HS-27A (cell line): ENCODE results near the gene NKX6-2.
"Not testable (repeated sequence)": the region's sequence is repeated elsewhere in the genome, so short reads cannot be mapped to it uniquely, and the experiment has no call there.

Source experiments
- DNase-seq: peaks from one replicate; pipeline ENCODE4 v3.0.0-alpha.2; 2012; ENCODE audit warnings: low read depth, missing footprints

The NKX6-2 gene

DNA sequence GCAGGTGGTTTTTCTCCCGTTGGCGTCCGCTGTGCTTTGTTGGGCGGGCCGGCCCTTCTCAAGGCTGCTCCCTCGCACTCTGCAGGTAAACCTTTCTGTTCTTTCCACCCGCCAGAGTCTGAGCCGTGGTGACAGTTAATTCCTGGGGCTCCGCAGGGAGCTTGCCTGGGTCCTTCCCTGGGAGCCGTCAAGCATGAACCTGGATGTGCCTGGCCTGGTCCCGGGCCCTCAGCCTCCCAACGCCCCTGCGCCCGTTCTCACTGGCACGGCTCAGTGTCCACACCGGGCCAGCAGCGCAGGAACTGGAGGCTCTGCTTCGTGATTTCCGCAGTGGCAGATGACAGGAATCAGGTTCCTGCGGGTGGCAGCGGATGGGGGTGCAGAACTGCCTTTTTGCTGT is 10.9 kb upstream of the NKX6-2 start:
- no peak for DNase-seq

- no peak for DNase-seq
Observed at GRCh38 chr10:132793871-132794849, 8.2 kb upstream of the NKX6-2 start.

DNA sequence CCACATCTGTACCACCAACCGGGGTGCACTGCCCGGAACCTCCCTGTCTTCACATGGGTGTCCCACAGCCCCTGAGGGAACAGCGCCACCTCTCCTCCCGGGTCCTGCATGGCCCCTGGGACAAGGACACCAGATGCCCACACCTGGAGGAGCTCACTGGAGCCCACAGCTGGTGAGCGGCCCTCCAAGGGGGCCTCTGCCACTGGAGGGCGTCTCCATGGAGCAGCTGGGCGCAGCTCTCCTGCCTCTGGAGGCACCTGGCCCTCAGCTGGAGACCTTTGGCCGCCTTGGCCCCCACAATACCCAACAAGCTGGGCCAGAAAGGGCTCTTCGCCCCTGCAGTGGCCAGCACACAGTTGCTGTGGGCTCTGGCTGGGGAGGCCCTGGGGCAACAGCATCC is 7.3 kb upstream of the NKX6-2 start:
- DNase-seq: no peak

DNA sequence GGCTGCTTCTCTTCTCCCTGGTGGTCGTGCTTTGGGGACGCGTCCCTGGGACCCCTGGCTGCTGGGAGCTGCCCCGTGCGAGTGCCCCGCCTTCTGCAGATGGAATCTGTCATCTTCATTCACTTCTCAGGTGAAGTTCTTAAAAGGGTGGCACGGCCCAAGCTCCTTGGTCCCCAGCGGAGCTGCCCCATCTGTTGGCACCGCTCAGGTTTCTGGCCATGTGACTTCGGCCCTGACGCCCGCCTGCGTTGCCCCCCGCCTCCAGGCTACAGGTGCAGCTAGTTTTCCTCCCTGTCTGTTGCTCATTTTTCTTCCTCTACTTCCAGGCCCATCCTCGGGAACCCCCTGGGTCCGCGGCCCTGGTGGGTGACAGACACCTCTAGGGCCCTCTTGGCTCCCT is 6.8 kb upstream of the NKX6-2 start:
- no peak for DNase-seq

DNA sequence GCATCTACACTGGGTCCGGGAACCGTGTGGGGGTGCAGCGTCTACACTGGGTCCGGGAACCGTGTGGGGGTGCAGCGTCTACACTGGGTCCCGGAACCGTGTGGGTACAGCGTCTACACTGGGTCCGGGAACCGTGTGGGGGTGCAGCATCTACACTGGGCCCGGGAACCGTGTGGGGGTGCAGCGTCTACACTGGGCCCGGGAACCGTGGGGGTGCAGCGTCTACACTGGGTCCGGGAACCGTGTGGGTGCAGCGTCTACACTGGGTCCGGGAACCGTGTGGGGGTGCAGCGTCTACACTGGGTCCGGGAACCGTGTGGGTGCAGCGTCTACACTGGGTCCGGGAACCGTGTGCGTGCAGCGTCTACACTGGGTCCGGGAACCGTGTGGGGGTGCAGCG is 6.2 kb upstream of the NKX6-2 start:
- not testable (repeated sequence) for DNase-seq

GRCh38 chr10:132790934-132791829 is 5.2 kb upstream of the NKX6-2 start:
- DNase-seq: no peak

GRCh38 chr10:132790470-132790869 is 4.5 kb upstream of the NKX6-2 start:
- no peak for DNase-seq

DNA sequence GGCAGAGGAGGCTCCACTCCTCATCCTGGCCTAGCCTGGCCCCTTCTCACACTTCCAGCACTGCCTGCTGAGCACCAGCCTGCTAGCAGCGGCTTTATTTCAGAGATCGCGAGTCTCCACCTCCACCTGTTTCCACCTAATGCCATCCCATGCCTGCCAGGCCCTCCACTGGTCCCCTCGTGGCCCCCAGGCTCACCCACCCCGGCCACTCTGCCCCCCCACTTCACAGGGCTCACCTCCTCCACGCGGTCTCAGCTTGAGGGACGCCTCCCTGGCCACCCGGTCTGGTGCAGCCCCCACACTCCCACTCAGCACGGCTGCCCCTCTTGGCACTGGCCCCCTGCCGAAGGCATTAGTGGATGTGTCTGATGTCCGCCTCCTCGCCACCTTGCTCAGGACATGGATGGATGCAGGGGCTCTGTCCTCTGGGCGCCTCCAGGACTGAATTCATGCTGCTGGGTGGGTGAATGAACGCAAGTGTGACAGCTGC is 3.8 kb upstream of the NKX6-2 start:
- no peak for DNase-seq

- no peak for DNase-seq
Observed at GRCh38 chr10:132788831-132789219, 2.9 kb upstream of the NKX6-2 start.

DNA sequence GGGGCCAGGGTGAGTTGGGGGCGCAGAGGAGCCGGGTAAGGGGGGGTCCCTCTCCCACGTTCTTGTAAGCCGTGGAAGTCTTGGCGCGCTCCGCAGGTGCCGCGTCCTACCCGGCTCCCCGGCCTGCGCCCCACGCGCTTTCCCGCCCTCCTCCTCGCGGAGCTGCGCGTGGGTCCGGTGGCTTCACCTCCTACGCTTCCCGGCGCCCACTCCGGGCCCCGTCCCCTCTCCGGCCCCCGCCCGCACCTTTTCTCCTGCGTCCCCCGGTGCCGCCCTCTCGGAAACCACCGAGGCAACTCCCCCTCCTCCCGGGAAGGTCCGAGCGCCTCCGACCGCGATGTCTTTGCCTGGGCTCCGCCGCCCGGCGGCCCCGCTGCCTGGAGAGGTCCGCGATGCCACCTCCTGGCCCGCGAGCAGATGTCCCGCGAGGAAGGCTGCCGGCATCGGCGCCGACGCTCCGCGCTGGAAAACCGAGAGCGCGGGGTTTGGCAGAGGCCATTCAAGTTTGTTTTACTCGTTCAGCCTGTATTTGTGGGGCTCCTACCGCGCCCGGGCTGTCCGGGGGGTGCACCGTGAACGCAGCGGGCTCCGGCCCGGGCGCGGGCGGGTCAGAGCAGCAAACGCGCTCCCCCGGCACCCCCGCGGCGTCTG is 2.4 kb upstream of the NKX6-2 start:
- DNase-seq: no peak

GRCh38 chr10:132787495-132788179 is 1.7 kb upstream of the NKX6-2 start:
- no peak for DNase-seq

DNA sequence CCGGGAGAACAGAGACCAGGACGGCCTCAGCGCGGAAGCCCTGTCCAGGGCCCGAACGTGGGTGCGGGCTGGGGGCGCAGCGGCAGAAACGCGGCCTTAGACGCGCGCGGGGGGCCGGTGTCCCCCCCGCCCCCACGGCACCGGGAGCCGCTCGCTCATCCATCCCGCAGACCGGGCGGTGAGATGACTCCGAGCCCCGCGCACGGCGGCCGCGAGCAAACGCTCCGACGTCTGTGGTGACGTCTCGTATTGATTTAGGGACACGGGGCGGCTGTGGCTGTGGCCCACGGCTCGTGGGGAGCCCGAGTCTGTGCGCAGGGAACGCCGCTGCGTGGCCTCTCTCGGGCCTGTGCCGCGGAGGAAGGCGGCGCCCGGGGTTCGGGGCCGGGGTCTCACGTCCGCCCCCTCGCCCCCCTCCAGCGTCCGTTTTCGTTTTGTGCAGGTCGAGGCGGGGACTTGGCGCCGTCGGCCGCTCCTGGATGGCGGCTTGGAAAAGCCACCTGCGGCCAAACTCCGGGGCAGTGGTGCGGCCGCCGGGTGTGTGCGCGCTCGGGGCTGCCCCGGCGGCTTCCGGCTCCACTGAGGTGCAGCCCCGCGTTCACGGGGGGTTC is 1.0 kb upstream of the NKX6-2 start:
- DNase-seq: no peak

- no peak for DNase-seq
Observed at GRCh38 chr10:132786476-132786883, 533 bp upstream of the NKX6-2 start.

DNA sequence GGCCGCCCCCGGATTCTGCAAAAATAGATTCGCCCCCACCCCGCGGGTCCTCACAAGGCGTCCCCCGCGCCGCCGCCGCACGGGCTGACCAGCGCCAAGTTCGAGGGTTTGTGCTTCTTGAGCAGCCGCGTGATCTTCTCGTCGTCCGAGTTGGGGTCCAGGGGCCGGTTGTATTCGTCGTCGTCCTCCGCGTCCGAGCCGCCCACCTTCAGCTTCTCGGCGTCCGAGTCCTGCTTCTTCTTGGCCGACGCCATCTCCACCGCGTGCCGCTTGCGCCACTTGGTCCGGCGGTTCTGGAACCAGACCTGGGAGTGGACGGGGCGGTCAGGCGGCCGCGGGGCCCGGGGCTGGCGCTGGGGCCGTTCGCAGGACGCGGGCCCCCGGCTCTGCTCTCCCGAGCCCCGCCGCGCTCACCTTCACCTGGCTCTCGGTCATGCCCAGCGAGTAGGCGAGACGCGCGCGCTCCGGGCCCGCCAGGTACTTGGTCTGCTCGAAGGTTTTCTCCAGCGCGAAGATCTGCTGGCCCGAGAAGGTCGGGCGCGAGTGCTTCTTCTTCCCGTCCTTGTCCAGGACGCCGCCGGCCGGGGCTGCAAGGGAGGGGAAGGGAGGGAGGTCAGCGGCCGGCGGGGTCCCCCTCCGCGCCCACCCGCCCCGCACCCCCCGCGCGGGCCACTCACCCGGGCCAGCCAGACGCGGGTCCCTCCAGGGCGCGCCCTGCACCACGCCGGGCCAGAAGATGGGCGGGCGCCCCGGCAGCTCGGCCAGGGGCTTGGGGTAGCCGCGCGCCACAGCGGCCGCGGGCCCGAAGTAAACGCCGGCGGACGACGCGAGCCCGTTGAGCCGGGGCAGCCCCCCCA is 853 bp downstream of the NKX6-2 start:
- DNase-seq: no peak

GRCh38 chr10:132783940-132784865 is 1.7 kb downstream of the NKX6-2 start:
- no peak for DNase-seq

DNA sequence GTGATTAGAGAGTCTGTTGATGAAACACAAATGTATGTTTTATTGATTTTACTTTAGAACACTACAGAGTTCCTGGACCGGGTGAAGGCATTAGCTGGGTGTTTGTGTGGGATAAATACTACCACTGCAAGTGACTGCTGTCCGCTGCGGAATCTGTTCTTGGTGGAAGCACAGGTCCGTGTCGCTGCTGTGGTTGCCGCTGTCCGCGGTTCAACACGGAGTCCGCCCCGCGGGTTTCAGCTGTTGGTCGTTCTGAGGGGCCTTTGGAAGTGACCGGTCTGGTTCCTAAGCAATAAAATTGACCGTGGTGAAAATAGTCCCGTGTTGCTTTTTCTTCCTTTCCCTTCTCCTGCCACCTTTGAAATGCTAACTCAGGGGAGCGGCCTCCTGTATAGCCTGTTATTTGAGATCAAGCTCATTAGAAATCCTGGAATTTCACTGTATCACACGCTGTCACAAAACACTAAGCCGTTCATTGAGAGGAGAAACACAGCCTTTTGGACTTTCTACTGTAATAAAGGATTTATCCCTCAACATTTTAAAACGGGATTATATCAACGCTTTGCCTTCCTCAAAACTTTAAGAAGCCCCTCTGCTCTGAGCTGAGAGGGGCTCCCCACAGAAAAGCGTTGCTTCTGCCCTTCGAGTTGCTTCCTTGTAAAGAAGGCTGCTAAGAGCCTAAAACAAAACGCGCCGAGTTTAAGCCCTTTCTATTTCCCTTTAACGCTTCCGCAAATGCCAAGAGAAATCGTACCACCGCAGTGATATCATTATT is 2.6 kb downstream of the NKX6-2 start:
- DNase-seq: no peak

DNA sequence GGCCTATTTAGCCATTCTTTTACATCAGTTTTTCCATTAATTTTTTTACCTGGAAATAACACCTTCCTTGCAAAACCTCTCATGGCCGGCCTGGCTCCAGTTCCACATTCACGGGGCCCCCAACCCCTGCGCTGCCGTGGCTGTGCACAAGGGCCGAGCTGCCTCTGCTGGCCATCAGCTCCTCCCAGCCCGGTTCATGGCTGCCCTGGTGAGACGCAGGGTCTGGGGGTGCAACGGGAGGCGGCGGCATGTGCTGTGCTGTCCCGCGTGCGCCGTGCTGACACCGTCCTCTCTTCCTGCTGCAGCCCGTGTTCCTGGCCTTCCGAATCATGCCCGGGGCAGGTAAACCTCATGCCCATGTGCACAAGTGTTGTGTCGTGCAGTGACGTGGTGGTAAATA is 4.4 kb downstream of the NKX6-2 start:
- DNase-seq: no peak

GRCh38 chr10:132780356-132780755 is 5.6 kb downstream of the NKX6-2 start:
- no peak for DNase-seq
